SK-N-SH treated with all-trans-retinoic acid at 6 μM for 48 hours (cell line): Measurements from ENCODE around the gene PALLD.
A peak's percentile ranks its signal among the peaks of the same experiment; 100 is the strongest.

Source experiments
- ATAC-seq: fragments of 200-7000 bp; cut with Tn5 transposase; 3 replicates; pipeline ENCODE4 v1.9.1; 2020; ENCODE audit warnings: mild to moderate bottlenecking, moderate library complexity
- ARNTL ChIP-seq: fragments of 450-650 bp; formaldehyde crosslinking; IDR thresholded peaks from 2 replicates; pipeline ENCODE4 v1.5.0; 2020; ENCODE audit warnings: low read depth, mild to moderate bottlenecking, moderate library complexity, borderline replicate concordance
- BACH2 ChIP-seq: fragments of 250-450 bp; sonication (Bioruptor Pico); IDR thresholded peaks from 2 replicates; pipeline ENCODE4 v1.9.0; 2021; ENCODE audit warnings: mild to moderate bottlenecking, borderline replicate concordance
- CSDC2 ChIP-seq: fragments of 250-450 bp; sonication (Bioruptor Pico); IDR thresholded peaks from 2 replicates; pipeline ENCODE4 v1.5.0; 2020; ENCODE audit warnings: mild to moderate bottlenecking, moderate library complexity
- ESRRG ChIP-seq: fragments of 250-450 bp; sonication (Bioruptor Pico); IDR thresholded peaks from 2 replicates; pipeline ENCODE4 v1.6.1; 2021; ENCODE audit warnings: mild to moderate bottlenecking
- GLIS3 ChIP-seq: fragments of 250-450 bp; sonication (Bioruptor Pico); IDR thresholded peaks from 2 replicates; pipeline ENCODE4 v1.5.0; 2020; ENCODE audit warnings: mild to moderate bottlenecking, moderate library complexity
- ISL1 ChIP-seq: fragments of 250-450 bp; sonication (Bioruptor Pico); IDR thresholded peaks from 2 replicates; pipeline ENCODE4 v2.1.2; 2022; ENCODE audit warnings: mild to moderate bottlenecking, moderate library complexity
- OSR1 ChIP-seq: fragments of 250-450 bp; sonication (Bioruptor Pico); IDR thresholded peaks from 2 replicates; pipeline ENCODE4 v1.8.0; 2022; ENCODE audit warnings: moderate library complexity, mild to moderate bottlenecking, inconsistent platforms
- PPARA ChIP-seq: fragments of 250-450 bp; sonication (Bioruptor Pico); IDR thresholded peaks from 2 replicates; pipeline ENCODE4 v1.5.0; 2020; ENCODE audit warnings: mild to moderate bottlenecking, borderline replicate concordance
- SNAI2 ChIP-seq: fragments of 250-450 bp; sonication (Bioruptor Pico); IDR thresholded peaks from 2 replicates; pipeline ENCODE4 v1.5.0; 2020; ENCODE audit warnings: mild to moderate bottlenecking, moderate library complexity
- TCF4 ChIP-seq: fragments of 250-450 bp; sonication (Bioruptor Pico); IDR thresholded peaks from 2 replicates; pipeline ENCODE4 v1.8.0; 2021; ENCODE audit warnings: mild to moderate bottlenecking, moderate library complexity, borderline replicate concordance
- TOX ChIP-seq: fragments of 250-450 bp; sonication (Bioruptor Pico); IDR thresholded peaks from 2 replicates; pipeline ENCODE4 v1.8.0; 2021; ENCODE audit warnings: mild to moderate bottlenecking, moderate library complexity, borderline replicate concordance
- ZC3H10 ChIP-seq: fragments of 250-450 bp; sonication (Bioruptor Pico); IDR thresholded peaks from 2 replicates; pipeline ENCODE4 v1.5.1; 2021; ENCODE audit warnings: mild to moderate bottlenecking, moderate library complexity
- ZFP3 ChIP-seq: fragments of 250-450 bp; sonication (Bioruptor Pico); IDR thresholded peaks from 2 replicates; pipeline ENCODE4 v1.5.0; 2020; ENCODE audit warnings: mild to moderate bottlenecking, moderate library complexity
- ZFP30 ChIP-seq: fragments of 450-650 bp; formaldehyde crosslinking; IDR thresholded peaks from 2 replicates; pipeline ENCODE4 v1.5.0; 2022; ENCODE audit warnings: mild to moderate bottlenecking, moderate library complexity
- ZNF565 ChIP-seq: fragments of 450-650 bp; formaldehyde crosslinking; conservative IDR thresholded peaks from 2 replicates; pipeline ENCODE4 v1.5.0; 2020; ENCODE audit warnings: low read depth, mild to moderate bottlenecking, moderate library complexity
- ZNF70 ChIP-seq: fragments of 450-650 bp; formaldehyde crosslinking; IDR thresholded peaks from 2 replicates; pipeline ENCODE4 v1.5.0; 2020; ENCODE audit warnings: mild to moderate bottlenecking, moderate library complexity
- ZNF8 ChIP-seq: fragments of 450-650 bp; formaldehyde crosslinking; IDR thresholded peaks from 2 replicates; pipeline ENCODE4 v1.5.0; 2020; ENCODE audit warnings: mild to moderate bottlenecking, moderate library complexity
- TF ChIP-seq, protein P1 (sequence below): fragments of 250-450 bp; sonication (Bioruptor Pico); IDR thresholded peaks from 2 replicates; pipeline ENCODE4 v1.8.0; 2021; ENCODE audit warnings: low read depth, mild to moderate bottlenecking, moderate library complexity, borderline replicate concordance
- TF ChIP-seq, protein P2 (sequence below): fragments of 250-450 bp; sonication (Bioruptor Pico); IDR thresholded peaks from 2 replicates; pipeline ENCODE4 v1.5.1; 2020; ENCODE audit warnings: low read depth, mild to moderate bottlenecking, moderate library complexity
- TF ChIP-seq, protein P3 (sequence below): fragments of 250-450 bp; sonication (Bioruptor Pico); IDR thresholded peaks from 2 replicates; pipeline ENCODE4 v1.5.1; 2021; ENCODE audit warnings: mild to moderate bottlenecking, moderate library complexity
- TF ChIP-seq, protein P4 (sequence below): fragments of 250-450 bp; sonication (Bioruptor Pico); IDR thresholded peaks from 2 replicates; pipeline ENCODE4 v1.5.0; 2020; ENCODE audit warnings: mild to moderate bottlenecking, moderate library complexity

The PALLD gene

DNA sequence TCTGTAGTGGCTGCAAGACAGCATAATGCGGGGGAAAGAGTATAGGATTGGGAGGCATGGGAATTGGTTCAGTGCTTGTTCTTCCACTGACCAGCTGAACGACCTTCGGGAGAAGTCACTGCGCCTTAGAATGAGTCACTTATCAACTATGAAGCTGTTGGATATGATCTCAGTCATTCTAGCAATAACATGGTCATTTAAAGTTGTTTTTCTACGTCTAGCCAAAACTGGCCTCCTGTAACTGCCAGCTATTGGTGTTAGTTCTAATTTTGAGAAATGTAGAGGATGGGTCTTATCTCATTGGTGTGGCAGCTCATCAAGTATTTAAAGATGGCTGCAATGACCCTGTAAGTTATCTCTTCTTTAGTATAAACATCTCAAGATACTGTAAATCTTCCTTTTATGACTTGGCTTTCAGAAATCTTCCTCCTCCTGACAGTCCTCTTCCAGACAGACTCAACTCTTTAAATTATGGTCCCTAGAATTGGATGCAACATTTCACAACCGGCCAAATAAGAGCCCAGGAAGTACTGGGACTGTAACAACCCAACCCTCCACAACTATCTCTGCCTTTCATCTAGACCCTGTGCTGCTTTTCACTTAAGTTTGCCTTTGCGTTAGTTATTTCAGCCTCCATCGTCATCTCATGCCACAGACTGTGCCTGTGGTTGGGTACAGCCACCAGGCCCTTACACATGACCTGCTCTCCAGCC is 269.9 kb downstream of the PALLD start:
- no peak for TF ChIP-seq TOX
- no peak for TF ChIP-seq GLIS3 (CRISPR knock-in tag)
- no peak for TF ChIP-seq ZNF70
- TF ChIP-seq ZFP3 (CRISPR knock-in tag) = 0 out of 2 replicates have a peak, but pooled peaks have one; percentile 29
- no peak for TF ChIP-seq SNAI2 (CRISPR knock-in tag)
- peak; percentile 30; the same call in 1 of the 2 replicates for TF ChIP-seq ISL1 (CRISPR knock-in tag)
- no peak for TF ChIP-seq ZC3H10
- TF ChIP-seq ESRRG (CRISPR knock-in tag) = no peak
- no peak for TF ChIP-seq ZNF565 (CRISPR knock-in tag)
- TF ChIP-seq BACH2 (CRISPR knock-in tag) = no peak
- no peak for TF ChIP-seq TCF4
- peak; percentile 76 for ATAC-seq

DNA sequence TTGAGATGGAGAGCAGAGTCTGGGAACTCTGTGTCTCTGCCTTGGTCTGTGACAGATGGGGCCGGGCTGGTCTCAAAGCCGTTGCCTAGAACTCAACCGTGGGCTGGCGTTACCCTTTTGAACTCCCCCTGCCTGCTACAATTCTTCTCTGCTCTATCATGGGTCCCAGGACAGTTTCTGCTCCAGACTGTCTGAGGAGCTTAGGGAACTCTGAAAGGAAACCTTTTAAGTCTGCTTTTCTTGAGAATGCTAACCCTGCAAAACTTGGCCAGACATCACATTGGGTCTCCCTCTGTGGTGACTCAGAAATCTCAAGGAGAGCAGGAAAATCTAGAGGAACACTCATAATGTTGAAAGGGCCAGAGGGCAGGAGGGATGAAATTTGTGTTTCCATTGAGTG is 272.6 kb downstream of the PALLD start:
- peak; percentile 58 for ATAC-seq
- TF ChIP-seq TOX (no peak), TCF4 (no peak), ZNF8 (CRISPR knock-in tag) (no peak), OSR1 (CRISPR knock-in tag) (no peak), ARNTL (CRISPR knock-in tag) (no peak), BACH2 (CRISPR knock-in tag) (no peak), ZFP30 (CRISPR knock-in tag) (no peak)
- TF ChIP-seq, protein P1, sequence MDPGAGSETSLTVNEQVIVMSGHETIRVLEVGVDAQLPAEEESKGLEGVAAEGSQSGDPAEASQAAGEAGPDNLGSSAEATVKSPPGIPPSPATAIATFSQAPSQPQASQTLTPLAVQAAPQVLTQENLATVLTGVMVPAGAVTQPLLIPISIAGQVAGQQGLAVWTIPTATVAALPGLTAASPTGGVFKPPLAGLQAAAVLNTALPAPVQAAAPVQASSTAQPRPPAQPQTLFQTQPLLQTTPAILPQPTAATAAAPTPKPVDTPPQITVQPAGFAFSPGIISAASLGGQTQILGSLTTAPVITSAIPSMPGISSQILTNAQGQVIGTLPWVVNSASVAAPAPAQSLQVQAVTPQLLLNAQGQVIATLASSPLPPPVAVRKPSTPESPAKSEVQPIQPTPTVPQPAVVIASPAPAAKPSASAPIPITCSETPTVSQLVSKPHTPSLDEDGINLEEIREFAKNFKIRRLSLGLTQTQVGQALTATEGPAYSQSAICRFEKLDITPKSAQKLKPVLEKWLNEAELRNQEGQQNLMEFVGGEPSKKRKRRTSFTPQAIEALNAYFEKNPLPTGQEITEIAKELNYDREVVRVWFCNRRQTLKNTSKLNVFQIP (CRISPR knock-in tag) = no peak
- TF ChIP-seq, all 23 proteins: peak for 0

DNA sequence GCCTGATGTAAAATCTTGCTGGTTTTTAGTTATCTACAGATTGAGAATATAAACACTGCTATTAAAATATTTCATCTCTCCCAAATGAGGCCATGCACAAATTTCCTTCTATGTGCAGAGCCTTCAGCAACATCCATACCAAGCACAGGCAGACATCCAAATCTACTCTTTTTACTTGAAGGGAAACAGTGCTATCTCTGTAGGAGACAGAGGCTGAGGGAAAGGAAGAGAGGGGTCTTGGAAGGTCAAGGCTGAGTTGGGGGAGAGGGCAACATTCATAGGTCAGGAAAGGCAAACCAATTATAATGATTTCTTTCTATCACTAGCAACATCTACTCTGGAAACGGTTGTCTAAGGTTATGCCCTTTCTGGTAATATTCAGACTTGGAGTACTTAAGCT is 273.0 kb downstream of the PALLD start:
- no peak for TF ChIP-seq TOX
- TF ChIP-seq, all 23 proteins: peak for 0
- no peak; the same call in 2 of the 3 replicates for ATAC-seq

DNA sequence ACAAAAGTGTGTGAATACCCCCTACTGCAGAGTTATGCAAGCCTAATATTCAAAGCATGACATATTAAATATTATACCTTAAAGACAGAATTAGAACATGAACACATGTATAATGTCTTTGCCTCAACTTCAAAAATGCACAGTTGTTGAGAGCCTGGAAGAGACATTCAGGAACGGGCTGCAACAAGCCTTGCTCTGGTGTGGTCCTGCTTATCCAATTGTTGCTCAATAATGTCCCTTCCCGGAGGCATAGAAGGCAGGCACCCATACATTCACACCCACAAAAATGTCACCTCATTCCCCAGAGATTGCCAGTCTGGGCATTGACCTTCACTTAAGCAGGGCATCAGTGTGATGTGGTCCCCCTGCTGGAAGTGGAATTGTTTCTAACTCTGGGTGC is 274.4 kb downstream of the PALLD start:
- TF ChIP-seq, protein P2, sequence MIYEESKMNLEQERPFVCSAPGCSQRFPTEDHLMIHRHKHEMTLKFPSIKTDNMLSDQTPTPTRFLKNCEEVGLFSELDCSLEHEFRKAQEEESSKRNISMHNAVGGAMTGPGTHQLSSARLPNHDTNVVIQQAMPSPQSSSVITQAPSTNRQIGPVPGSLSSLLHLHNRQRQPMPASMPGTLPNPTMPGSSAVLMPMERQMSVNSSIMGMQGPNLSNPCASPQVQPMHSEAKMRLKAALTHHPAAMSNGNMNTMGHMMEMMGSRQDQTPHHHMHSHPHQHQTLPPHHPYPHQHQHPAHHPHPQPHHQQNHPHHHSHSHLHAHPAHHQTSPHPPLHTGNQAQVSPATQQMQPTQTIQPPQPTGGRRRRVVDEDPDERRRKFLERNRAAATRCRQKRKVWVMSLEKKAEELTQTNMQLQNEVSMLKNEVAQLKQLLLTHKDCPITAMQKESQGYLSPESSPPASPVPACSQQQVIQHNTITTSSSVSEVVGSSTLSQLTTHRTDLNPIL (CRISPR knock-in tag) = no peak
- TF ChIP-seq TCF4 = no peak
- no peak for ATAC-seq

DNA sequence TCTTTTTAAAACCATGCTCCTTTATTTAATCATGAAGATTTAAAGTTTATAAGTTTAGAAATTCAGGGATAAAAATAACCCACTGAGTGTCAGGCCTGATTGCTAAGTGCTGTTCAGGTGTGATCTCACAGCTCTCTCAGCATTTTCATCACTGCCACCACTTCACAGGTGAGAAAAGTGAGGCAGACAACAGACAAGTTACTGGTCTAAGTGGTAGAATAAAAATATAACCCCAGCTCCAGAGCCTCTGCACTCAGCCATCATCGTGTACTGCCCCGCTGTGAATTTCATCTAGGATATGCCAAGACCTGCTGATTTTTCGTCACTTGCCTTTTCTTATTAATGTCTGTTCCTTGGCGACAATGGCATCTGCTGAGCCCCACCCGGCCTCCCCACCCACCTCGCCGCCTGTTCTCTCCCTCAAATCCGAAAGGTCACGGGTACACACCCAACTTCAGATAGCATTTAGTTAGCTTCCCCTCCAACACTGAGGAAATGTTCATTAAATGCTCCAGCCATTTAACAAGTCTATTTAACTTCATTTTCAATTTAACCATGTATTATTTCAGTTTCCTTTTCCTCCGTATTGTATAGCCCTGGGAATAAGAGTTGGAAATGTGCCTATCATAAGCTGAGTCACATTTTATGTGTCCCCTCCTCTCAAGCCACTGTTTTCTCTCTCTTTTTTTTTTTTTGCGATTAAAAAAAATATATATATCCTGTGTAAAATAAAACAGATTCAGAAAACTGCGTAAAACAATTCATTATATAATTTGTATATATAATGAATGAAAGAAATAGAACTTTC is 276.7 kb downstream of the PALLD start:
- ATAC-seq = no peak
- TF ChIP-seq ZNF70 (no peak), PPARA (no peak), ZFP30 (CRISPR knock-in tag) (no peak), OSR1 (CRISPR knock-in tag) (no peak), ZNF565 (CRISPR knock-in tag) (no peak), ARNTL (CRISPR knock-in tag) (no peak), BACH2 (CRISPR knock-in tag) (no peak), SNAI2 (CRISPR knock-in tag) (no peak), ESRRG (CRISPR knock-in tag) (no peak), ISL1 (CRISPR knock-in tag) (no peak), ZC3H10 (no peak), TCF4 (no peak), GLIS3 (CRISPR knock-in tag) (no peak), CSDC2 (CRISPR knock-in tag) (no peak)
- TF ChIP-seq, protein P3, sequence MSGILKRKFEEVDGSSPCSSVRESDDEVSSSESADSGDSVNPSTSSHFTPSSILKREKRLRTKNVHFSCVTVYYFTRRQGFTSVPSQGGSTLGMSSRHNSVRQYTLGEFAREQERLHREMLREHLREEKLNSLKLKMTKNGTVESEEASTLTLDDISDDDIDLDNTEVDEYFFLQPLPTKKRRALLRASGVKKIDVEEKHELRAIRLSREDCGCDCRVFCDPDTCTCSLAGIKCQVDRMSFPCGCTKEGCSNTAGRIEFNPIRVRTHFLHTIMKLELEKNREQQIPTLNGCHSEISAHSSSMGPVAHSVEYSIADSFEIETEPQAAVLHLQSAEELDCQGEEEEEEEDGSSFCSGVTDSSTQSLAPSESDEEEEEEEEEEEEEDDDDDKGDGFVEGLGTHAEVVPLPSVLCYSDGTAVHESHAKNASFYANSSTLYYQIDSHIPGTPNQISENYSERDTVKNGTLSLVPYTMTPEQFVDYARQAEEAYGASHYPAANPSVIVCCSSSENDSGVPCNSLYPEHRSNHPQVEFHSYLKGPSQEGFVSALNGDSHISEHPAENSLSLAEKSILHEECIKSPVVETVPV (CRISPR knock-in tag) = no peak
- TF ChIP-seq, protein P2 (CRISPR knock-in tag) = no peak
- TF ChIP-seq, protein P1 (CRISPR knock-in tag) = no peak
- TF ChIP-seq, protein P4, sequence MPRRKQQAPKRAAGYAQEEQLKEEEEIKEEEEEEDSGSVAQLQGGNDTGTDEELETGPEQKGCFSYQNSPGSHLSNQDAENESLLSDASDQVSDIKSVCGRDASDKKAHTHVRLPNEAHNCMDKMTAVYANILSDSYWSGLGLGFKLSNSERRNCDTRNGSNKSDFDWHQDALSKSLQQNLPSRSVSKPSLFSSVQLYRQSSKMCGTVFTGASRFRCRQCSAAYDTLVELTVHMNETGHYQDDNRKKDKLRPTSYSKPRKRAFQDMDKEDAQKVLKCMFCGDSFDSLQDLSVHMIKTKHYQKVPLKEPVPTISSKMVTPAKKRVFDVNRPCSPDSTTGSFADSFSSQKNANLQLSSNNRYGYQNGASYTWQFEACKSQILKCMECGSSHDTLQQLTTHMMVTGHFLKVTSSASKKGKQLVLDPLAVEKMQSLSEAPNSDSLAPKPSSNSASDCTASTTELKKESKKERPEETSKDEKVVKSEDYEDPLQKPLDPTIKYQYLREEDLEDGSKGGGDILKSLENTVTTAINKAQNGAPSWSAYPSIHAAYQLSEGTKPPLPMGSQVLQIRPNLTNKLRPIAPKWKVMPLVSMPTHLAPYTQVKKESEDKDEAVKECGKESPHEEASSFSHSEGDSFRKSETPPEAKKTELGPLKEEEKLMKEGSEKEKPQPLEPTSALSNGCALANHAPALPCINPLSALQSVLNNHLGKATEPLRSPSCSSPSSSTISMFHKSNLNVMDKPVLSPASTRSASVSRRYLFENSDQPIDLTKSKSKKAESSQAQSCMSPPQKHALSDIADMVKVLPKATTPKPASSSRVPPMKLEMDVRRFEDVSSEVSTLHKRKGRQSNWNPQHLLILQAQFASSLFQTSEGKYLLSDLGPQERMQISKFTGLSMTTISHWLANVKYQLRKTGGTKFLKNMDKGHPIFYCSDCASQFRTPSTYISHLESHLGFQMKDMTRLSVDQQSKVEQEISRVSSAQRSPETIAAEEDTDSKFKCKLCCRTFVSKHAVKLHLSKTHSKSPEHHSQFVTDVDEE = no peak
